RWPE1 (cell line): ENCODE results near the gene AFG1L.

ENCODE experiments used
- CTCF ChIA-PET: fragments of 350-600 bp; sonication (Branson Sonifier 250); formaldehyde crosslinking; extraction: SDS; loops from one replicate; lab custom pipeline; 2021; lab: Yijun Ruan, JAX
- POLR2A ChIA-PET: fragments of 400-600 bp; formaldehyde crosslinking; extraction: SDS; loops from one replicate; lab custom pipeline; 2020; ENCODE audit warnings: antibody characterized with exemption; ENCODE audit not compliant: low non-redundant PET; lab: Yijun Ruan, JAX
- DNase-seq: peaks from one replicate; pipeline ENCODE4 v3.0.0; 2012; ENCODE audit warnings: low spot score
- H3K27ac ChIP-seq: fragments of 450-650 bp; 2 replicates; pipeline ENCODE4 v1.5.1; 2017
- CTCF ChIP-seq: fragments of 450-650 bp; conservative IDR thresholded peaks from 2 replicates; pipeline ENCODE4 v1.5.1; 2017; ENCODE audit warnings: low read depth, mild to moderate bottlenecking

Gene AFG1L

GRCh38 chr6:108546079-108547049, 251.5 kb downstream of the AFG1L start:
- no peak overlapping the region for H3K27ac ChIP-seq
- no peak for TF ChIP-seq CTCF
- DNase-seq: no peak
- POLR2A ChIA-PET: no interaction called here
- CTCF ChIA-PET: interaction anchor here (1.8 kb wide), 1 partner anchor 292 kb away, joined by 6 read pairs; no protein-coding TSS in a partner anchor

- no peak for TF ChIP-seq CTCF
- CTCF ChIA-PET: no interaction called here
- POLR2A ChIA-PET: no interaction called here
- no peak for DNase-seq
- no peak overlapping the region for H3K27ac ChIP-seq
Observed at GRCh38 chr6:108549241-108549640, 254.4 kb downstream of the AFG1L start.

GRCh38 chr6:108549741-108550140, 254.9 kb downstream of the AFG1L start:
- no peak for TF ChIP-seq CTCF
- no peak for DNase-seq
- ChIA-PET POLR2A (no interaction called here), CTCF (interaction anchor here (0.6 kb wide), 1 partner anchor 232 kb away, joined by 3 read pairs; no protein-coding TSS in a partner anchor)
- no peak overlapping the region for H3K27ac ChIP-seq

- ChIA-PET CTCF (interaction anchor here (0.6 kb wide), 1 partner anchor 232 kb away, joined by 3 read pairs; no protein-coding TSS in a partner anchor), POLR2A (no interaction called here)
- DNase-seq: no peak
- TF ChIP-seq CTCF: no peak
- no peak overlapping the region for H3K27ac ChIP-seq
Observed at GRCh38 chr6:108550256-108550655, 255.4 kb downstream of the AFG1L start.

- TF ChIP-seq CTCF: no peak
- peak; percentile 25 for DNase-seq
- peak overlapping the region; percentile 83 for H3K27ac ChIP-seq
- POLR2A ChIA-PET: no interaction called here
- CTCF ChIA-PET: interaction anchor here (0.7 kb wide), 2 partner anchors 16 to 209 kb away, joined by 3 to 7 read pairs; no protein-coding TSS in a partner anchor
Observed at GRCh38 chr6:108555399-108556052, 260.7 kb downstream of the AFG1L start.

GRCh38 chr6:108556250-108556649, 261.4 kb downstream of the AFG1L start:
- H3K27ac ChIP-seq: no peak overlapping the region
- POLR2A ChIA-PET: no interaction called here
- no peak for TF ChIP-seq CTCF
- DNase-seq: no peak
- CTCF ChIA-PET: interaction anchor here (0.6 to 0.7 kb wide), 3 partner anchors 66 to 326 kb away, joined by 3 read pairs; no protein-coding TSS in a partner anchor
